GM12878 (cell line): ENCODE measurements around the gene HLA-G. TPM values are rescaled to one million over a fixed set of nuclear protein-coding genes. Genes with fewer than 3 reads are reported as not detected.

Source experiments
- ATAC-seq: fragments of 200-7000 bp; cut with Tn5 transposase; 3 replicates; pipeline ENCODE4 v1.9.1; 2020; ENCODE audit warnings: mild to moderate bottlenecking, moderate library complexity
- BruUV-seq: library from RNA; stranded (reverse); fragments of 400-500 nt; replicated peaks from 2 replicates; lab custom pipeline; 2021; lab: Mats Ljungman, UMichigan
- CTCF ChIA-PET: fragments of 300-600 bp; sonication (Branson Sonifier 250); formaldehyde crosslinking; extraction: SDS; loops from one replicate; lab custom pipeline; 2021; ENCODE audit warnings: inconsistent platforms; lab: Yijun Ruan, JAX
- POLR2A ChIA-PET: fragments of 350-600 bp; formaldehyde crosslinking; extraction: SDS; loops from one replicate; lab custom pipeline; 2021; ENCODE audit warnings: inconsistent platforms; lab: Charles Lee
- RAD21 ChIA-PET: fragments of 300-600 bp; sonication (Branson Sonifier 250); formaldehyde crosslinking; loops from one replicate; lab custom pipeline; 2023; ENCODE audit warnings: antibody characterized with exemption; ENCODE audit not compliant: unreplicated experiment; lab: Charles Lee
- SMC1A ChIA-PET: fragments of 300-600 bp; sonication (Branson Sonifier 250); formaldehyde crosslinking; loops from one replicate; lab custom pipeline; 2023; ENCODE audit not compliant: unreplicated experiment, uncharacterized antibody; lab: Charles Lee
- DNase-seq: peaks from one replicate; pipeline ENCODE4 v3.0.0-alpha.2; 2011; ENCODE audit warnings: low read depth, low spot score
- FAIRE-seq: peaks from 3 replicates; lab custom pipeline; 2011; peaks lifted over from hg19 to GRCh38; lab: Jason Lieb, UNC
- H2AFZ ChIP-seq: 2 replicates; pipeline ENCODE4 v1.6.0; 2011; ENCODE audit warnings: low read depth, low read length, control low read depth; ENCODE audit not compliant: control insufficient read depth
- H3K27ac ChIP-seq: 2 replicates; pipeline ENCODE4 v1.5.1; 2011; ENCODE audit warnings: control low read depth; ENCODE audit not compliant: control insufficient read depth, insufficient read depth
- H3K27me3 ChIP-seq, 2 experiments: replicated peaks in 1 of 2; 2 replicates each; pipeline versions ENCODE4 v1.6.0 to v1.6.1; 2011; ENCODE audit warnings: low read length in 1 of 2; ENCODE audit not compliant: control insufficient read depth in 2 of 2, insufficient read depth in 2 of 2
- H3K36me3 ChIP-seq, 2 experiments: 2 replicates each; pipeline ENCODE4 v1.5.1; 2011; ENCODE audit warnings: low read length in 1 of 2; ENCODE audit not compliant: control insufficient read depth in 2 of 2, insufficient read depth in 2 of 2
- H3K4me1 ChIP-seq: 2 replicates; pipeline ENCODE4 v1.6.1; 2011; ENCODE audit warnings: mild to moderate bottlenecking, low read length, moderate library complexity, mixed read lengths; ENCODE audit not compliant: control insufficient read depth, insufficient read depth
- H3K4me2 ChIP-seq: 2 replicates; pipeline ENCODE4 v1.6.0; 2011; ENCODE audit warnings: control low read depth; ENCODE audit not compliant: control insufficient read depth, insufficient read depth
- H3K4me3 ChIP-seq: fragments of 200-600 bp; sonication (generic); 2 replicates; pipeline ENCODE4 v1.5.1; 2016
- H3K79me2 ChIP-seq: 2 replicates; pipeline ENCODE4 v1.6.0; 2011; ENCODE audit warnings: low read length; ENCODE audit not compliant: control insufficient read depth, insufficient read depth
- H3K9ac ChIP-seq: 2 replicates; pipeline ENCODE4 v1.8.0; 2011; ENCODE audit warnings: low read length, control low read depth, mixed read lengths; ENCODE audit not compliant: control insufficient read depth, insufficient read depth
- H3K9me3 ChIP-seq: replicated peaks from 3 replicates; pipeline ENCODE4 v1.5.1; 2011; ENCODE audit warnings: mild to moderate bottlenecking, low read length; ENCODE audit not compliant: control insufficient read depth, insufficient read depth
- H4K20me1 ChIP-seq: 2 replicates; pipeline ENCODE4 v1.6.0; 2011; ENCODE audit not compliant: control insufficient read depth, insufficient read depth
- ATF3 ChIP-seq: IDR thresholded peaks from 2 replicates; pipeline ENCODE4 v1.6.1; 2011; ENCODE audit warnings: low read depth, mild to moderate bottlenecking, low read length, moderate library complexity, borderline replicate concordance; ENCODE audit errors: extremely low read depth
- E4F1 ChIP-seq: fragments of 450-650 bp; IDR thresholded peaks from 2 replicates; pipeline ENCODE4 v1.6.1; 2018; ENCODE audit warnings: borderline replicate concordance, mild to moderate bottlenecking; ENCODE audit not compliant: partially characterized antibody
- GATAD2B ChIP-seq: fragments of 450-650 bp; conservative IDR thresholded peaks from 2 replicates; pipeline ENCODE4 v1.6.1; 2017; ENCODE audit warnings: low read depth, mild to moderate bottlenecking, moderate library complexity
- HDAC6 ChIP-seq: fragments of 200-600 bp; sonication (generic); IDR thresholded peaks from one replicate; pipeline ENCODE4 v1.8.0; 2017; ENCODE audit warnings: antibody characterized with exemption; ENCODE audit not compliant: unreplicated experiment
- IRF4 ChIP-seq: IDR thresholded peaks from 2 replicates; pipeline ENCODE4 v1.6.1; 2011; ENCODE audit warnings: low read depth, low read length
- MEF2B ChIP-seq: fragments of 450-650 bp; IDR thresholded peaks from 2 replicates; pipeline ENCODE4 v1.6.1; 2018; ENCODE audit warnings: mild to moderate bottlenecking, moderate library complexity; ENCODE audit not compliant: partially characterized antibody, poor library complexity, severe bottlenecking
- PBX3 ChIP-seq: IDR thresholded peaks from 2 replicates; pipeline ENCODE4 v1.6.1; 2011; ENCODE audit warnings: mild to moderate bottlenecking, low read depth, low read length, moderate library complexity; ENCODE audit not compliant: insufficient replicate concordance
- SPI1 ChIP-seq: IDR thresholded peaks from 2 replicates; pipeline ENCODE4 v1.6.1; 2011; ENCODE audit warnings: low read depth, mild to moderate bottlenecking, low read length, moderate library complexity, borderline replicate concordance; ENCODE audit not compliant: insufficient read depth
- TCF7 ChIP-seq: IDR thresholded peaks from 2 replicates; pipeline ENCODE4 v1.6.1; 2014; ENCODE audit warnings: antibody characterized with exemption, borderline replicate concordance
- ZBTB33 ChIP-seq: fragments of 450-650 bp; IDR thresholded peaks from 2 replicates; pipeline ENCODE4 v1.6.1; 2017; ENCODE audit warnings: mild to moderate bottlenecking
- WGBS: methylation state at CpG from one replicate; pipeline ENCODE4 v1.1.6; 2016; ENCODE audit warnings: low lambda C conversion rate; ENCODE audit not compliant: insufficient replicate concordance, insufficient coverage; ENCODE audit errors: missing lambda C conversion rate; 5-methylcytosine and 5-hydroxymethylcytosine counted together
- in situ Hi-C: fragments of 300-500 bp; cut with MboI; formaldehyde crosslinking; loops from 9 replicates; pipeline ENCODE4 v1.14.3; 2018; ENCODE audit warnings: mixed read lengths
- intact Hi-C: fragments of 100-400 bp; cut with micrococcal nuclease; formaldehyde crosslinking; loops from one replicate; pipeline ENCODE4 v1.14.2; 2022; ENCODE audit not compliant: unreplicated experiment
- polyA plus RNA-seq, 11 experiments: library from polyadenylated mRNA; depleted of rRNA in 4 of 11; unstranded in 6 of 11; stranded (reverse) in 5 of 11; fragments of >200 nt; fragmentation: Nextera tagmentation in 4 of 11; fragmentation: Illumina TruSeq in 1 of 11; extraction: Ambion mirVana in 4 of 11; extraction: Trizol in 1 of 11; gene quantifications; 1 replicate in 1 of 11; 2 replicates in 10 of 11; pipeline versions ENCODE4 v1.2.1 to v1.2.3, GENCODE V29; 2011 to 2016; ENCODE audit warnings: inconsistent platforms in 2 of 11, missing spikeins in 2 of 11, low read depth in 1 of 11
- total RNA-seq, 4 experiments: library from RNA; depleted of rRNA in 3 of 4; stranded (reverse); fragments of >200 nt in 3 of 4; fragmentation: Illumina TruSeq in 1 of 4; extraction: Trizol in 1 of 4; gene quantifications; 2 replicates each; pipeline versions ENCODE4 v1.2.1 to v1.2.3, GENCODE V29; 2013 to 2021

Gene HLA-G
- total and polyA plus RNA-seq, 10 of the 15 experiments (the other 5 are each of a cell fraction or from before 2014, with no cell fraction given) = 0.10 to 2.9 (median 1.3) TPM; not detected in 5

- ChIA-PET SMC1A (no interaction called here), POLR2A (no interaction called here), CTCF (interaction anchor here (0.8 kb wide), 1 partner anchor 160 kb away, joined by 3 read pairs; no protein-coding TSS in a partner anchor), RAD21 (no interaction called here)
- H3K9me3 ChIP-seq = no peaks in the 10 kb centered on the region
- in situ Hi-C loops = no loop called here
- no peak overlapping the region for H3K9ac ChIP-seq
- WGBS = 0% methylated on average over 1 of the region's 1 CpG
- H3K4me1 ChIP-seq = no peaks in the 10 kb centered on the region
- DNase-seq (no peak), FAIRE-seq (no peak), ATAC-seq (no peak)
- intact Hi-C loops = no loop called here
- no peaks in the 10 kb centered on the region; a peak in 1 of 4 replicates for H3K27me3 ChIP-seq
- no peak overlapping the region for H3K4me3 ChIP-seq
- H3K79me2 ChIP-seq = no peaks in the 10 kb centered on the region
- no peaks in the 10 kb centered on the region for H3K36me3 ChIP-seq
- no peak overlapping the region for H3K27ac ChIP-seq
- no peak overlapping the region for H2AFZ ChIP-seq
- no TSS peak for BruUV-seq
- TF ChIP-seq ATF3 = no peak
- TF ChIP-seq TCF7 = no peak
- no peak for TF ChIP-seq GATAD2B
- no peak for TF ChIP-seq PBX3
- no peak overlapping the region for H3K4me2 ChIP-seq
- no peaks in the 10 kb centered on the region for H4K20me1 ChIP-seq
These were observed 14.6 kb upstream of the HLA-G start for GRCh38 chr6:29813066-29813465.

- Histone ChIP-seq H3K36me3 (no peaks in the 10 kb centered on the region), H3K79me2 (no peaks in the 10 kb centered on the region), H3K27ac (no peak overlapping the region), H2AFZ (no peak overlapping the region), H3K27me3 (no peaks in the 10 kb centered on the region), H3K4me1 (no peaks in the 10 kb centered on the region), H3K9me3 (no peaks in the 10 kb centered on the region), H3K4me3 (no peak overlapping the region), H4K20me1 (no peaks in the 10 kb centered on the region), H3K9ac (no peak overlapping the region), H3K4me2 (no peak overlapping the region)
- RAD21 ChIA-PET = no interaction called here
- DNase-seq = no peak
- POLR2A ChIA-PET = no interaction called here
- no peak for FAIRE-seq
- ATAC-seq = peak; percentile 51
- no TSS peak for BruUV-seq
- SMC1A ChIA-PET = no interaction called here
- CTCF ChIA-PET = interaction anchor here (0.8 kb wide), 1 partner anchor 160 kb away, joined by 3 read pairs; no protein-coding TSS in a partner anchor
- in situ Hi-C loops (no loop called here), intact Hi-C loops (no loop called here)
- 43% methylated on average over 7 of the region's 7 CpGs for WGBS
- TF ChIP-seq IRF4 (no peak), E4F1 (no peak), HDAC6 (no peak), ZBTB33 (no peak), SPI1 (no peak), MEF2B (no peak)
These were observed 13.8 kb upstream of the HLA-G start for GRCh38 chr6:29813809-29814208.
